ENCODE measurements around the gene NAPG. TPM values are rescaled to one million over a fixed set of nuclear protein-coding genes. Genes with fewer than 3 reads are reported as not detected.

The NAPG gene
- total RNA-seq = 50.0 and 50.9 TPM in 2 replicates

DNA sequence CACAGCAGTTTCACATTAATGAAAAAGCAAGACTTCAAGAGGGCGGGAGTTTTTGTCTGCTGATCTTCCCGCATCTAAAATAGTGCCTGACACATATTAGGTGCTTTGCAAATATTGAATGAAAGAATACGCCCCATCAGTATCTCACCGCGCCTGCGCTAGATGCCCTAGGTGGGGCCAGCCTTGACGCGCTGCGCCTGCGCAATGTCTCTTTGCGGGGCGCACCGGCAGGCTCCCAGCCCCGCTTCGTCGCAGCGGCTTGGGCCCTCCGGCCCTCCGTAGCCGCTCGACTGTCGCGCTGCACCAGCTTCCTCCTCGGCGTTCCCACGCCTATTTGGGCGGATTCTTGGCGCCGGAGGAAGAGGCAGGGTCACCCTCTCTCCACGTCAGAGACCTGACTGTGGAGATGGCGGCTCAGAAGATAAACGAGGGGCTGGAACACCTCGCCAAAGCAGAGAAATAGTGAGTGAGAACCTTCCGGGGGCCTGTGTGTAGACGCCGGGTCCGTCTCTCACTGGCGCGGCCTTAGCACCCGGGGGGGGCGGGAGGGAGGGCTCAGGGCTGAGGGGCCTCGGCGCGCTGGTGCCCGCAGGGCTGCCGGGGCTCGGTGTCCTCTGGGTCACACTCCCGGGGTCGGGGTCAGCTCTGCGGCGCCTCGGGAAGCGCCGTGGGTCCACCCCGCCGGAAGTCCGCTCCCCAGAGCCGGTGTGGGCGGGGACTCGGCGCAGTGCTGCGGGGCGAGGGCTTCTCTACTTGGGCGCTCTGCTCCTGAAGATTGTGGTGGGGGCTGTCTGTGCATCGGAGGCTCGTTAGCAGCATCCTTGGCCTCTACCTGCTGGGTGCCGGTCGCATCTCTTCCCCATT, at the start of gene NAPG:
TSS of gene NAPG (plus strand) at position 331 of the 864 bp plus-strand sequence. CDS start at position 407, 76 bp downstream.

Other genes with a start within 250 kb of the NAPG start
- gene APCDD1, start 71.4 kb upstream of the NAPG start, total RNA-seq = under 0.01 TPM in 1 of 2 replicates, not detected in the other

All from epithelial cell of umbilical artery (primary cell).